GM19025 (cell line): ENCODE measurements around the gene ZNF891.

Experiments
- ATAC-seq: cut with Tn5 transposase; IDR thresholded peaks from one replicate; pipeline ENCODE4 v1.9.1; 2021; ENCODE audit warnings: mild to moderate bottlenecking, low read depth, moderate library complexity; ENCODE audit not compliant: unreplicated experiment

The ZNF891 gene

GRCh38 chr12:133063556-133063955 lies 66.5 kb downstream of the ZNF891 start:
- no peak for ATAC-seq

GRCh38 chr12:133061954-133062353 lies 68.1 kb downstream of the ZNF891 start:
- ATAC-seq: no peak

GRCh38 chr12:133058203-133059113 lies 71.6 kb downstream of the ZNF891 start:
- no peak for ATAC-seq

- ATAC-seq: no peak
Observed at GRCh38 chr12:133057446-133057845, 72.6 kb downstream of the ZNF891 start.
